ENCODE measurements around the gene OR9I1. TPM values are rescaled to one million over a fixed set of nuclear protein-coding genes. Genes with fewer than 3 reads are reported as not detected.

The OR9I1 gene, protein sequence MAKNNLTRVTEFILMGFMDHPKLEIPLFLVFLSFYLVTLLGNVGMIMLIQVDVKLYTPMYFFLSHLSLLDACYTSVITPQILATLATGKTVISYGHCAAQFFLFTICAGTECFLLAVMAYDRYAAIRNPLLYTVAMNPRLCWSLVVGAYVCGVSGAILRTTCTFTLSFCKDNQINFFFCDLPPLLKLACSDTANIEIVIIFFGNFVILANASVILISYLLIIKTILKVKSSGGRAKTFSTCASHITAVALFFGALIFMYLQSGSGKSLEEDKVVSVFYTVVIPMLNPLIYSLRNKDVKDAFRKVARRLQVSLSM
- total RNA-seq, result not detected

DNA sequence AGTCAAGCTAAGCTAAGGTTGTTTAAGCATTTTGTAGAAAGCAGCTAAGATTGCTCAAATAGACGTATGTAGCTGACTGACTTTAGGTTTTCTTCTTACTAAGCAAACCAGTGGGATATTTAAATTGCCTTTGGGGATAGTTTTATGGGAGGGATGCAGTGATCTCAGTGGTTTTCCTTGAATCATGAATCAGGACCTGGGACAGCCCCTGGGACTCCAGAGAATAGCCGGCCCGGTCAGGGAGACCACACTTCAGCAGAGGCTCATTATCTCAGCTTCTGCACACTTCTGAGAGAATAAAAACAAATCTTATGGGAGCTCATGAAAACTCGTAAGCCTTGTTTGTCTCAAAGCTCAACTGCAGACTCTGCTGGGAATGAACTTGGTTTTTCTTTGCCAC is at the start of gene OR9I1:
Gene OR9I1, minus strand, starts transcription at position 62 of the 400 bp plus-strand sequence. CDS start 6,086 bp downstream, outside the sequence.
- no peaks in the 10 kb centered on the region for H3K27me3 ChIP-seq (replicated peaks; ENCODE audit: insufficient read depth)
- no peaks in the 10 kb centered on the region for H3K36me3 ChIP-seq
- DNase-seq (ENCODE audit: low spot score), result no peak
- no peaks in the 10 kb centered on the region for H3K4me1 ChIP-seq (replicated peaks)
- no peak within 1 kb of the TSS for H3K27ac ChIP-seq
- no peak within 1 kb of the TSS for H3K4me3 ChIP-seq
- TF ChIP-seq POLR2A (IDR thresholded peaks at IDR 0.05) (no peak), POLR2AphosphoS5 (IDR thresholded peaks at IDR 0.05) (no peak), CTCF (IDR thresholded peaks at IDR 0.05) (no peak)
- H3K9me3 ChIP-seq, result no peaks in the 10 kb centered on the region
- intact Hi-C loops (cut with DNase I), result no loop called here
- 30% methylated on average over 4 of the region's 4 CpGs for WGBS

GRCh38 chr11:58165504-58166106 is 40.3 kb upstream of the OR9I1 start:
- Histone ChIP-seq H3K27me3 (replicated peaks; ENCODE audit: insufficient read depth) (no peaks in the 10 kb centered on the region), H3K4me3 (no peak overlapping the region), H3K4me1 (replicated peaks) (no peaks in the 10 kb centered on the region), H3K36me3 (no peaks in the 10 kb centered on the region), H3K27ac (no peak overlapping the region), H3K9me3 (no peaks in the 10 kb centered on the region)
- no peak for TF ChIP-seq POLR2A (IDR thresholded peaks at IDR 0.05)
- peak; percentile 31 for TF ChIP-seq POLR2AphosphoS5 (IDR thresholded peaks at IDR 0.05)
- no peak for TF ChIP-seq CTCF (IDR thresholded peaks at IDR 0.05)
- 39% methylated on average over 7 of the region's 7 CpGs for WGBS
- intact Hi-C loops (cut with DNase I), result no loop called here
- DNase-seq (ENCODE audit: low spot score), result peak; percentile 65

GRCh38 chr11:58164990-58165389 is 39.7 kb upstream of the OR9I1 start:
- H3K9me3 ChIP-seq, result no peaks in the 10 kb centered on the region
- 11% methylated on average over 1 of the region's 1 CpG for WGBS
- DNase-seq (ENCODE audit: low spot score), result no peak
- H3K36me3 ChIP-seq, result no peaks in the 10 kb centered on the region
- intact Hi-C loops (cut with DNase I), result no loop called here
- no peaks in the 10 kb centered on the region for H3K4me1 ChIP-seq (replicated peaks)
- no peaks in the 10 kb centered on the region for H3K27me3 ChIP-seq (replicated peaks; ENCODE audit: insufficient read depth)
- H3K4me3 ChIP-seq, result no peak overlapping the region
- no peak overlapping the region for H3K27ac ChIP-seq
- TF ChIP-seq POLR2A (IDR thresholded peaks at IDR 0.05) (no peak), CTCF (IDR thresholded peaks at IDR 0.05) (no peak), POLR2AphosphoS5 (IDR thresholded peaks at IDR 0.05) (no peak)

- TF ChIP-seq CTCF (IDR thresholded peaks at IDR 0.05) (no peak), POLR2AphosphoS5 (IDR thresholded peaks at IDR 0.05) (no peak), POLR2A (IDR thresholded peaks at IDR 0.05) (no peak)
- H3K4me3 ChIP-seq, result no peak overlapping the region
- no peak for DNase-seq (ENCODE audit: low spot score)
- no peaks in the 10 kb centered on the region for H3K36me3 ChIP-seq
- H3K27me3 ChIP-seq (replicated peaks; ENCODE audit: insufficient read depth), result no peaks in the 10 kb centered on the region
- intact Hi-C loops (cut with DNase I), result no loop called here
- no peaks in the 10 kb centered on the region for H3K4me1 ChIP-seq (replicated peaks)
- no peak overlapping the region for H3K27ac ChIP-seq
- H3K9me3 ChIP-seq, result no peaks in the 10 kb centered on the region
- WGBS, result 73% methylated on average over 4 of the region's 4 CpGs
Observed at GRCh38 chr11:58164389-58164788, 39.1 kb upstream of the OR9I1 start.

DNA sequence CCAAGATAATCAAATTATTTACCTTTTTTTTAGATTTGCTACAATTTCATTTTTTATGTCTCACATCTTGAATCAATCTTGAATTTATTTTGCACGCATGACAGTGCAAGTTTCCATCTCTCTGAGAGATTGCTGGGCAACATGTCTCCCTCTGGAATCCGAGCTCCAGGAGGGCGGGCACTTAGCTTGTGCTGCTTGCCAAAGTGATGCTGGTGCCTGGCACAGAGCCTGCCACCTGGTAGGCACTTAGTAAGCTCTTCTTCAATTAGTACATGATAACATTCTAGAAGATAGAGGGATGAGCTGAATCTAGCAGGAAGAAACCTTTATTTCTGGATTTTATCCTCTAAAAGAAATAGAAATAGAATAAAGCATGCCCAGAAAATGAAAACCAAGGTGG is 27.5 kb upstream of the OR9I1 start:
- H3K27ac ChIP-seq, result no peak overlapping the region
- intact Hi-C loops (cut with DNase I), result no loop called here
- H3K4me1 ChIP-seq (replicated peaks), result no peaks in the 10 kb centered on the region
- H3K4me3 ChIP-seq, result no peak overlapping the region
- 60% methylated on average over 3 of the region's 3 CpGs for WGBS
- no peak for TF ChIP-seq CTCF (IDR thresholded peaks at IDR 0.05)
- TF ChIP-seq POLR2AphosphoS5 (IDR thresholded peaks at IDR 0.05), result no peak
- TF ChIP-seq POLR2A (IDR thresholded peaks at IDR 0.05), result no peak
- H3K36me3 ChIP-seq, result no peaks in the 10 kb centered on the region
- no peaks in the 10 kb centered on the region for H3K9me3 ChIP-seq
- no peak for DNase-seq (ENCODE audit: low spot score)
- no peaks in the 10 kb centered on the region for H3K27me3 ChIP-seq (replicated peaks; ENCODE audit: insufficient read depth)

Data from prostate gland (tissue), 2 donors.